Epidermal melanocyte (primary cell): ENCODE data around the gene RNF167.

Experiments used
- DNase-seq: peaks from one replicate; pipeline ENCODE4 v3.0.0; 2011; ENCODE audit warnings: low spot score; ENCODE audit not compliant: insufficient read length

The RNF167 gene

GRCh38 chr17:4953451-4953961 is 13.4 kb downstream of the RNF167 start:
- DNase-seq, result no peak

- DNase-seq, result no peak
Measured at GRCh38 chr17:4955091-4955490, 15.0 kb downstream of the RNF167 start.

DNA sequence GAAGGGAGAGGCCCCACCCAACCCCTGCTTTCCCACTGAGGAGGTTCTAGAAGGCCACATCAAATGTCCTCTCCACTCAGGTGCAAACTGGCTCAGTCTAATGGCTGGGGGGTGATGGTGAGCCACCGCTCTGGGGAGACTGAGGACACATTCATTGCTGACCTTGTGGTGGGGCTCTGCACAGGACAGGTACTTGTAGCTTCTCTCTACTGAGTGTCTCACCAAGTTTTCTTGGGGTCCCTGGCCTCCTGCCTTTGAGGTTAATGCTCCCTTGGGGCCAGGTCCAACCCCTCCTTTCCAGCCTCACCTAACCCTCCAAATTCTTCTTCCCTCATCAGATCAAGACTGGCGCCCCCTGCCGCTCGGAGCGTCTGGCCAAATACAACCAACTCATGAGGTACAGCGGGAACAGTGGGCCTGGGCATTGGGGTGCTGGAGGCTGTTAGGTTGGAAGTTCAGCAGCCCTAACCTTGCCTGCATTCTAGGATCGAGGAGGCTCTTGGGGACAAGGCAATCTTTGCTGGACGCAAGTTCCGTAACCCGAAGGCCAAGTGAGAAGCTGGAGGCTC is 16.5 kb downstream of the RNF167 start:
- no peak for DNase-seq

DNA sequence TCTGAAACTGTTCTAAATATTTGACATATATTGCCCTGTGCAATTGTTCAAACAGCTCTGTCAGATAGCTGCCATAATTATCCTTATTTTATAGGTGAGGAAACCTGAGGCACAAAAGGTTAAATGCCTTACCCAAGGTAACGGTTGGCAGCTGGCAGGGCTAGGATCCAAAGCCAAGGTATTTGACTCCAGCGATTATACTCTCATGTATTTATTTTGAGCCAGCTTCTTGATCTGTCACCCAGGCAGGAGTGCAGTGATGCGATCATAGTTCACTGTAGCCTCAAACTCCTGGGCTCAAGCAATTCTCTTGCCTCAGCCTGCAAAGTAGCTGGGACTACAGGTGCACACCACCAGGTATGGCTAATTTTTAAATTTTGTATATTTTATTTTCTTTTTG is 18.0 kb downstream of the RNF167 start:
- DNase-seq, result no peak

- no peak for DNase-seq
Measured at GRCh38 chr17:4959261-4959965, 19.3 kb downstream of the RNF167 start.

- DNase-seq, result no peak
Measured at GRCh38 chr17:4960279-4960922, 20.3 kb downstream of the RNF167 start.

GRCh38 chr17:4965311-4965986 is 25.4 kb downstream of the RNF167 start:
- DNase-seq, result no peak

DNA sequence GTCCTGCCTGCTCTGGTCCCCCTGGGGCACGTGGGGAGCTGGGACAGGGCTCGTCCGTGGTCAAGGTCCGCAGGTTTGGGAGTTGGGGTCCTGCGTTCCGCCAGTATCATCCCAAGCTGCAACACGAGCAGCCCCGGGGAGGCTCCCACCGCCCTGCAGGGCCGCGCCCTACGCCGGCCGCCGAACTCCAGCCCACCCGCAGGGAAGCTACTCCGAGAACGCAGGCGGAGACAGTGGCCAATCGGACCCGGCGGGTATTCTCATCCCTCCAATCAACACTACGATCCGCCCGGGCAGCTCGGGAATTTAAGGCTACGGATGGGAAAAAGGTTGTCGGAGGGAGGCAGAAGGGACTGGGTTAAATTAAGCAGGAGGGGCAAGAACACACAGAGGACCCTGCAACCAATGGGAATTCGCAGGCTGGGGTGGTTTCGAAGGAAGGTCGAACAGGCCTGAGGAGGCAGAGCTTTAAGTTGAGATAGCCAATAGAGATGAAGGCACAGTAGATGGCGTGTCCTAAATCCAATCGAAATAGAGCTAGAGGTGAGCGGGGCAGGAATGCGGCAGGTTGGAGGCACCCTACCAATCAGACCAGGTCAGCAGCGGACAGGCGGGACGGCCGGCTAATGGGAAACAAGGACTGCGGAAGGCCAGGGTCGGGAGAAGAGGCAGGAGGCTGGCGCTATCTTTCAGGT is 26.9 kb downstream of the RNF167 start:
- DNase-seq, result peak; percentile 99

GRCh38 chr17:4967539-4968485 is 27.7 kb downstream of the RNF167 start, which contains the start of gene SPAG7:
Gene SPAG7 (minus strand): TSS chr17:4967817. CDS start chr17:4967804, 13 bp downstream.
- peak; percentile 66 for DNase-seq

- no peak for DNase-seq
Measured at GRCh38 chr17:4968486-4969046, 28.5 kb downstream of the RNF167 start.

DNA sequence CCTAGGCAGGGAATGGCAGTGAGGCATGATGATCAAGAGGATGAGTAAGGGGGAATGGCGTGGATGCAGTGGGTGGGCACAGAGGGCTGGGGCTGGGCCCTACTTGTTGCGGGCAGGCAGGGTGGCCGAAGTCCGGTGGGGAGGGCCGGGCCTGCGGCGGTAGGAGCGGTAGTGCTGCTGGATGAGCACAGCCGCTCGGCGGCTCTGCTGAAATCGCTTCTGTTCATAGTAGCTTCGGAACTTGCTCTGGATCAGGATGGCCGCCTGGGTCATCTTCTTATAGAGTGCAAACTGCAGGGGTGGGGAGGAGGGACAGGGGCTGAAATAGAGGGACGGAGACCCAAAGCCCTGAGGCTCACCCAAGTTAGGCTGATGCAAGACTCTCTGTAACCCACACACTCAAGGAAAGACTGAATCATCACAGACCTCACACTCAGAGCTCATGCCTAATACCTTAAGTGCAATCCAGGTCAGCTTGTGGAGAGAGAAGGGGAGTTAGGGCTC is 29.0 kb downstream of the RNF167 start:
- DNase-seq, result no peak

GRCh38 chr17:4969551-4970173 is 29.6 kb downstream of the RNF167 start:
- no peak for DNase-seq

- DNase-seq, result no peak
Measured at GRCh38 chr17:4970273-4970672, 30.2 kb downstream of the RNF167 start.

DNA sequence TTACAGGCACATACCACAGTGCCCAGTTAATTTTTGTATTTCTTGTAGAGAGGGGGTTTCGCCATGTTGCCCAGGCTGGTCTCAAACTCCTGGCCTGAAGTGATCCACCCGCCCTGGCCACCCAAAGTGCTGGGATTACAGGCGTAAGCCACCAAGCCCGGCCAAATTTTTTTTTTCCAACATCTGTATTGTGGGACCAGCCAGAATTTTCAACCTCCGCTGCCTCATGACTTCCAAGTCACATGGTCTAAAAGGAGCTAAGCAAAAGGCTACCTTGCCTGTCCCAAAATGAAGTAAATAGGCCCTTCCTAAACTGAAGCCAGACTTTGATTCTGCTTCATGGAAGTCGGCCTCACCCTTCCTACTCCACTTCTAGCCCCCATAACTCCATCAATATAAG is 31.8 kb downstream of the RNF167 start:
- no peak for DNase-seq

GRCh38 chr17:4972322-4972721 is 32.3 kb downstream of the RNF167 start:
- no peak for DNase-seq

GRCh38 chr17:4972752-4973151 is 32.7 kb downstream of the RNF167 start:
- DNase-seq, result no peak

- DNase-seq, result no peak
Measured at GRCh38 chr17:4973256-4974114, 33.4 kb downstream of the RNF167 start.

GRCh38 chr17:4974115-4974670 is 34.1 kb downstream of the RNF167 start:
- no peak for DNase-seq
